DMS79 treated with DMSO at 0.1 percent for 48 hours (cell line): ENCODE data around the gene MEAK7.
A peak's percentile ranks its signal among the peaks of the same experiment; 100 is the strongest.
"Not testable (repeated sequence)": the region's sequence is repeated elsewhere in the genome, so short reads cannot be mapped to it uniquely, and the experiment has no call there.

Source experiments
- DNase-seq: peaks from one replicate; lab custom pipeline; 2025; lab: John Stamatoyannopoulos, UW

MEAK7 gene

DNA sequence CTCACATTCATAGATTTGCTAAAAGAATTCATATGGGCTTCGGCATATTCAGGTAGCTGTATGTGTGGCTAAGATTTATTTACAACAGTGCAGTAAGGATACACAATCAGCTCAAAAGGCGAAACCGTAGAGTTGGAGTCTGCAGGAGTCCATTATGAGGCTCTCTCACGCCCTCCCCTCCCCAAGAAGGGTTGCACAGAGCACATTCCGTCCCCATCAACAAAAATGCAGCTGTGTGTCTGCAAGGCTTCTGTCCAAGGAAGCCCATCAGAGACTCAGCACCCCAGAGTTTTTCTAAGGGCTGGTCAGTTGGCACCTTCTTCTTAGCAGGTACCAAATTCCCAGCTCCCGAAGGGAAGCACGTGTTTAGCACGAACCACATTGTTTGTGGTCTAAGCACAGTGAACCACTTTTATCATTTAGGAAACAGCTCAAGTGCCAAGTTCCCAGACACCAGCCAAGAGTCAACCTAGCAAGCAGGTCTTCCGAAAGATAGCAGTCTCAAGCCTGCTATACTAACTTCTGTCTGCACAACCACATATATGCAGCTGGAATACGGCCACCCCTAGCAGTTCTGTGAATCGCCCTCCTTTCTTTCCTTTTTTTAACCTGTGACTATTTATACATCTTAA lies 28.5 kb upstream of the MEAK7 start:
- no peak for DNase-seq

GRCh38 chr16:84532291-84532724 lies 27.8 kb upstream of the MEAK7 start:
- DNase-seq = no peak

DNA sequence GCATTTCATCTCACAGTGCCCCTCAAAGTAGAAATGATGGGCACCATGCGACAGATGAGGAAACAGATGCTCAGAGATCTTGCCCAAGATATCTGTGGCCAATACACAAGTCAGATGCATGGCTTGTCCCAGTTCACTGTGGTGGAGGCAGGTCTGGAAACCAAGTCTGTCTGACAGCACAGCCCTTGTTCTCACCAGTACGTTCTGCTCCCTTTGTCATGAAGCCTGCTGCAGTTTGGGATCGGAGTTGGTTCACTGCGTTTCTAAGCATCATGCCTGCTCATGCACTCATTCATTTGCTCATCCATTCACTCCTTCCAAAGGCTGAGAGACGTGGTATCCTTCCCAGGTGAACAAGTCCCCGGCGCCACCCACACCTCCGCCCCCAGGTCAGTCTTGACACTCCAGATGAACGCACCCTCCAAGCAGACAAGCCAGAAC lies 27.2 kb upstream of the MEAK7 start:
- peak; percentile 59 for DNase-seq

DNA sequence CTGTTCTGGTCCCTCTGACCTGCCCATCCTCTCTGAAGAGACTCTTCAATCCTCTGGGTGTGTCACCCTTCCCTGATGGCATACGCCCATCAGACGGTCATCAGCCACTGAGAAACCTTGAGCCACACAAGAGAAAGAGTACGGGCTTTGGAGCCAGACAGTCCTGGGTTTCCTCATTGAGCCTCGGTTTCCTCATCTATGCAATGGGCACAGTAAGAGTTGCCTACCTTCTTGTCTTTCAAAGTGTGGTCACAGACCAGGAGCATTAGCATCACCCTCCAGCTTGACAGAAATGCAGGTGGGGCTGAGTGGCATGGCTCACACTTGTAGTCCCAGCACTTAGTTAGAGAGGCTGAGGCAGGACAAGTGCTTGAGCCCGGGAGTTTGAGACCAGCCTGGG lies 26.1 kb upstream of the MEAK7 start:
- DNase-seq = no peak

DNA sequence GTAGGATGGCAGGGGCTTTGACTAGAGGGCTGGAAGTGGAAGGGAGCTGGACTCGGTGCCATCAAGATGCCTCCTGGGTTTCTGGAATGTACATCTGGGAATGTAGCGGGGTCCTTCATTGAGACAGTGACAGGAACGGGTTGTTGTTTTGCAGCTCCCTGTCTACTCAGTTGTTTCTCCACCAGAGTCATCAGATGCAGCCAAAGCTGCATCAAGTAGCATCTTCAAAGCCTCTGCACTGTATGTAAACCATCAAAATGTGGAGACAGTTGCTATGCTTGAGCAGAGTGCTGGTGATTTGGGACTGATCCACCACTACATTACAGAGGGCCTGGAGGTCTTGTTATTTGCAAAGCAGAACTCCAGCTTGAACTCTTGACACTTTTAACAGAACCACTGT lies 25.1 kb upstream of the MEAK7 start:
- no peak for DNase-seq

DNA sequence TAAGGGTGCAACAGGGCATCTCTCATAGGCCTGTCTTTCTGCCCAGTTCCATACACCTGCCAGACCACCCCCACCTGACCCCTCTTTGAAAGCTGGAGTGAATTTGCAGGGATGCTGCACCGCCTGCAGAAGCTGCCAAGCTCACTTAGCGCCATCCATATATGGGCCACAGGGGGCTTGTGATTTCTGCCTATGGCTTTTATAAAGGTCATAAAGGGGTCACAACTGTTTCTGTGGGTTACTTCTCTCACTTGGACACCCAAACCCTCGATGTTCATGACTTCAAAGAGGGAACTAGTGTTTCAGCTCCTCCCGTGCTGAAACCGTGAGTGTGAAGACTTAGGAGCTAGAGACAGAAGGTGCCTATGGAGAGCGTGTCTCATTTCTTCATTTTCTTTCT lies 23.9 kb upstream of the MEAK7 start:
- no peak for DNase-seq

DNA sequence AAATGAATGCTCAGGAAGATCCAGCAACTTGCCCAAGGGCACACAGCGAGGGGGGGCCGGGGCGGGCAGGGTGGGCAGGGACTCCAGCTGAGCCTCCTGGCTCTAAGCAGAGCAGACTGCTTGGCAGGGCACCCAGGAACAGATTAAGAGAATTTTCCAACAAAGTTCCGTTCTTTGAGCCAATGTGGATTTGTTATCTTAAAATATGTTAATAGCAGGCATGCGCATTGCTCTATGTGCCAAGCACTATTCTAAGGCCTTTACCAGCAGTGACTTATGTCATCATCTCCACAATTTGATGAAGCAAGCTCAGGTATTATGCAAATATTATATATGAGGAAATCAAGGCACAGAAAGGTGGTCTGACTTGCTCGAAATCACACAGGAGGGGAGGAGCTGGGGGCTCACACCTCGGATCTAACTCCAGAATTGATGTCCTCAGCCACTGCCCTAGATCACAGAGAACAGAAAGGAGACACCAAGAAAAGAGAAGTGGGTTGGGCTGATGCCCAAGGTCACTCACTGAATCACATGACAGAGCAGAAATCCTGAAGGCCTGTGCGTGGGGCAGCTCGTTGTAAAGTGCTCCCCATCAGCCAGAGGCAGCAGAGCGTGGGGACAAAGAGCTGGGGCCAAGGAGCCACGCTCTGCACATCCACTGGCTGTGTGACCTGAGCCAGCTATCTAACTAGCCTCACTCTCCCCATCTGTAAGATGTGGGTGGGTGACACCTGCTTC lies 23.2 kb upstream of the MEAK7 start:
- DNase-seq = peak; percentile 16

GRCh38 chr16:84526794-84527531 lies 22.5 kb upstream of the MEAK7 start:
- peak; percentile 53 for DNase-seq

GRCh38 chr16:84524941-84525581 lies 20.6 kb upstream of the MEAK7 start:
- DNase-seq = not testable (repeated sequence)

- DNase-seq = no peak
Measured at GRCh38 chr16:84524346-84524920, 20.0 kb upstream of the MEAK7 start.

GRCh38 chr16:84521497-84521770 lies 17.0 kb upstream of the MEAK7 start:
- no peak for DNase-seq

- DNase-seq = peak; percentile 98
Measured at GRCh38 chr16:84520725-84521496, 16.5 kb upstream of the MEAK7 start.

DNA sequence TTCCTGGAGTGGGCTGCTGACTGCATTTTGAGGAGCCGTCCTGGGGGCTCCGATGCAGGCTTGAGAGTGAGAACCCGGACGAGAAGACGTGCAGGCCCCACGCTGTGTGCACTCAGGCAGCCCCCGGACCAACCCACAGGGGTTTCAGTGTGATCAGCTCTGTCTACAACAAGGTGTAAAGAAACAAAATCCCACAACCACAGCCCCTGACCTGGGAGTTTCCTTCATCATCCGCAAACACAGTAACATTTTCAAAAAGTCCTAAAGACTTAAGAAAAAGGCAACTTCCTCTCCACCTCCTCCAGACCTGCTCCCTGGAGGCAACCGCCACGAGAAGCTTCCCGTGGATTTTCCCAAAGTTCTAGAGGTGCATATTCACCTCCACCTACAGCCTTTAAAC lies 15.4 kb upstream of the MEAK7 start:
- no peak for DNase-seq

DNA sequence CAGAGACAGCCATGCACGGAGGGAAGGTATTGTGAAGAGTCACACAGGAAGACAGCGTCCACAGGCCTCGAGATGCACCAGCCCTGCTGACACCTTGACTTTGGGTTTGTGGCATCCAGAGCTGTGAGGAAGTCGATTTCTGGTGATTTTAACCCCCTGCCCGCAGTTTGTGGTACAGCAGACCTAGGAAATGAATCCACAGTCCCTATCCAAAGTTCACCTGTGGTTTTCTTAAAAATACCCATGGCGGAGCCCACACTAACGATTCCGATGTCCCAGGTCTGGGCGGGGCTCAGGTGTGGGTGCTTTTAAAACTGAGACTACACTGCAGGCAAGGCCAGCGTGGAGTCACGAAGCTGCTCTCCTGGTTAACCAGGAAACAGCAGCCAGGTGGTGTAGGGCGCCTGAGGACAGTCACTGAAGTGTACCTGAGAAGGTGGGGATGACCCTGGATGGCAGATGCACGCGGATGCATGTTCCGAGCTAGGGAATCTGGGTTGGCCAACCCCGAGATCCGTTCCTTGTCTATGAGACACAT lies 14.4 kb upstream of the MEAK7 start:
- DNase-seq = peak; percentile 26

DNA sequence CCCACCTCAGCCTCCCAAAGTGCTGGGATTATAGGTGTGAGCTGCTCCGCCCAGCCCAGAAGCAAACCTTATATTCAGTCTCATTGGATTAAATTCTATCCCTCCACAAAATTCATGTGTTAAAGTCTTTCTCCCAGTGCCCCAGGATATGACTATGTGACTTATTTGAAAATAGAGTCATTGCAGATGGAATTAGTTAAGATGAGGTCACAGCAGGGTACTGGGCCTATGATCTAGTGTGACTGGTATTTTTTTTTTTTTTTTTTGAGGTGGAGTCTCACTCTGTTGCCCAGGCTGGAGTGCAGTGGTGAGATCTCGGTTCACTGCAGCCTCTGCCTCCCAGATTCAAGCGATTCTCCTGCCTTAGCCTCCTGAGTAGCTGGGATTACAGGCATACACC lies 13.8 kb upstream of the MEAK7 start:
- not testable (repeated sequence) for DNase-seq

GRCh38 chr16:84517366-84517765 lies 12.9 kb upstream of the MEAK7 start:
- no peak for DNase-seq

GRCh38 chr16:84514874-84515835 lies 10.7 kb upstream of the MEAK7 start:
- DNase-seq = peak; percentile 25

GRCh38 chr16:84514295-84514873 lies 9.9 kb upstream of the MEAK7 start:
- no peak for DNase-seq

- no peak for DNase-seq
Measured at GRCh38 chr16:84513666-84514065, 9.2 kb upstream of the MEAK7 start.

DNA sequence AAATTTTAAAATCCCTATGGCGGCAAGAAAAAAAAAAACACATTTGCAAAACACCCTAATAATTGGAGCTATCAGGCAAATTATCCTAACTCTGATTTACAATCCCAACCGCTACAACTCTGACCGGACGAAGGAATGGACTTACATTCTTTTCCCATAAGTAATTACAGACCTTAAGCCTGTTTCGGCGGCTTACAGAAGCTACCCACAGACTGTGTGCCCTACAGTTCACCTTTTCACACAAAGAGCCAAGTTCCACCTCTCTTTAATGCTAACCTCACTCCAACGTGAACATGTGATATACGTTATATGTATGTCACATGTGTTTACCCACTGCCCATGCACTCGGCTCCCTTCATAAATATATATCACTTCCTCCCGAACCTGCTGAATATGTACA lies 8.7 kb upstream of the MEAK7 start:
- DNase-seq = no peak
